GM21423 (cell line): ENCODE measurements around the gene STK16.

Experiments
- ATAC-seq: cut with Tn5 transposase; IDR thresholded peaks from one replicate; pipeline ENCODE4 v1.9.1; 2021; ENCODE audit warnings: mild to moderate bottlenecking, moderate library complexity; ENCODE audit not compliant: unreplicated experiment

STK16 gene

GRCh38 chr2:219268294-219268693 is 23.0 kb downstream of the STK16 start:
- ATAC-seq, result no peak

DNA sequence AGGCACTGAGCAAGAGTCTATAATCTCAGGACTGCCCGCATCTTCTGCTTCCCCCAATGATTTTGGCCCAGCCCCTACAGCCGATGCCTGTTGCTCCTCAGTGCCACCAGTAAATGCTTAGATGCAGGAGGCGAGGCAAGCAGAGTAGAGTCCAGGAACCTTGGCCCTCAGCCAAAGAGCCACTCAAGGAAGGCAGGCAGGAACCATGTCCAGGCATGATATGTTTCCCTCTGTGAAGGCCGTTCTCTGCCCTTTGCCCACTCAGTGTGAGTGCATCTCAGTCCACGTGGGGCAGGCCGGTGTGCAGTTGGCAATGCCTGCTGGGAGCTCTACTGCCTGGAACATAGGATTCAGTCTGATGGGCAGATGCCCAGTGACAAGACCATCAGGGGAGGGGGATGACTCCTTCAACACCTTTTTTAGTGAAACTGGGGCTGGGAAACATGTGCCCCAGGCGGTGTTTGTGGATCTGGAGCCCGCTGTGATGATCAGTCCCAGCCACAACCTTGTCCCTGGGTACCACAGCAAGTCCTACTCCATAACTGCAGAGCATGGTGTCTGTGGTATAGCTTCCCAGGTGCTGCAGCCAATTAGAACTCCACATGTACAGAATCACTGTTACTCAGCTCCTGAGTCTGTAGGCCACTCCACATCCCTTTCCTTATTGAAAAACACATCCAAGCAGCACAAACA is 24.2 kb downstream of the STK16 start:
- ATAC-seq, result no peak

- no peak for ATAC-seq
Observed at GRCh38 chr2:219270055-219270372, 24.7 kb downstream of the STK16 start.

DNA sequence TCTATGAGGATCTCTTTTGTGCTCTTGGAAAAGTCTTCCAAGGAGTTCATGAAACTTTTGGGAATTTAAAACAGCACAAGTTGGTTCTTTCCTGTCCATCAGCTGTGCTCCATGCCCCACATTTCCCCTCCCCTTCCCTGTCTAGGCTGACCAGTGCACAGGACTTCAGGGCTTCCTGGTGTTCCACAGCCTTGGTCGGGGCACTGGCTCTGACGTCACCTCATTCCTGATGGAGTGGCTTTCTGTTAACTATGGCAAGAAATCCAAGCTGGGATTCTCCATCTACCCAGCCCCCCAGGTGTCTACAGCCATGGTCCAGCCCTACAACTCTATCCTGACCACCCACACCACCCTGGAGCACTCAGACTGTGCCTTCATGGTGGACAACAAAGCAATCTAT is 25.7 kb downstream of the STK16 start:
- no peak for ATAC-seq

DNA sequence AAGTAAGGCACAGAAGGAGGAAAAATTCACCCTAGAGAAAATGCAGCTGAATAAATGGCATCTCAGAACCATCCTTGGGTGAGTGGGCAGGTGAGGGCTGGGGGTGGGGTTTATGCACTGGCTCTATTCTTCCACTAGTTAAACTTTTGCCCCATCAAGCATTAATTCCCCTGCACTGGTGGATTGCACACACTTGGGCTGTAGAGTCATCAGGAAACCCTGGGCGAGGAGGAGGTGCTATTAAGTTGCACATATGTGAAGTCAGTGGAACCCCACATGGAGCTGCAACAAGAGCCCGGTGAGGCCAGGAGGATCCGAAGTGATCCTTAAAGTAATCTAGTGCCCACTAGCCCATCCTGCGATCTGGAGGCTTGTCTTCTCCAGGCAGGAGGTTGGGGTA is 27.1 kb downstream of the STK16 start:
- ATAC-seq, result no peak

DNA sequence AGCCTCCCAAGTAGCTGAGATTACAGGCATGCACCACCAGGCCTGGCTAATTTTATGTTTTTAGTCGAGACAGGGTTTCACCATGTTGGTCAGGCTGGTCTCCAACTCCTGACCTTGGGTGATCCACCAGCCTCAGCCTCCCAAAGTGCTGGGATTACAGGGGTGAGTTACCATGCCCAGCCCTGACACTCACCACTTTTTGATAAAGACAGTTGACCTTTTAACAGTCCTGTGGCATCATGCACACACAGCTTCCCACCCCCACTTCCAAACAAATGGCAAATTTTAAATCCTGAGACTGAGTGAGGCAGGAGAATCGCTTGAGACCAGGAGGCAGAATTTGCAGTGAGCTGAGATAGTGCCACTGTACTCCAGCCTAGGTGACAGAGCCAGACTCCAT is 27.7 kb downstream of the STK16 start:
- ATAC-seq, result no peak

- ATAC-seq, result no peak
Observed at GRCh38 chr2:219273937-219274336, 28.7 kb downstream of the STK16 start.

- no peak for ATAC-seq
Observed at GRCh38 chr2:219274361-219274921, 29.2 kb downstream of the STK16 start.

DNA sequence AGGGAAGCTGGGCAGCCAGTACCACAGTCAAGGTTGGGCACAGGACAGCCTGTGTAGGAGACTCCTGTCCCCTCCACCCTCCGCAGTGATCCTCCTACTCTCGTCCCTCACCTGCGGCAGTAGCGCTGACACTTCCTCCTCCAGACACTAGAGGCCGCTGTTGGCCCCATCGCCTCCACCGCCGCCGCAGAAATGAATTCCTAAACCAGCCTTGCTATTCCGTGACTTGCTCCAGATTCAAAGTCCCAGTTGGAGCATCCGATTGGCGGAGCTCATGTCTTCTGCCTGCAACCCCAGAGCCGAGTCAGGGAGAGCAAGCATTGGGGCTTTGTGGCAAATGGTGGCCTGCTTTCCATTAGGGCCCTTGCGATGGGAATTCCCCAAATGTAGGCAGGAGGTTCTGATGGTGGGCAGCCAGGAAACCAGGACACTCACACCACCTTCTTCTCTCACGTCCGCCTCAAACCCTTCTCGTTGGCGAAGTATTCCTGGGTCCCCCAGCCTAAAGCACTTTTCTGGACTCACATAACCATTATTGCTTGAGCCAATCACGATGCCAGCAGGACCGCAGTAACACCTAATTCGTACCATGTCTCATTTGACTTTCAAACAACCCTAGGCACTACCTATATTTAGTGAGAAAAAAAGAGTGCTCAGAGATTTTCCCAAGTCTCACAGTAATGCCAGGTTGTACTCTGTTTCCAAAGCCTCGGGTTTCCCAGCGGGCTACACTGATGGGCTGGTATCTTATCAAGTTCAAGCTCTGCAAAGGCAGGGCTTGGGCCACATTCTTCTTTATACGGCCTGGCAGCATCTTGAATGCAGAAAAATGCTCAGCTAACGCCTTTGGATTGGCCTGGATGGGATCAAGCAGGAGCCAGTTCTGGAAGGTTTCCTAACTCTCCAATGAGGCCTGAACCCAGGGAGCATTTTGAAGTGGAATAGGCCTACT is 32.7 kb downstream of the STK16 start:
- ATAC-seq, result peak; percentile 19

- no peak for ATAC-seq
Observed at GRCh38 chr2:219278655-219279150, 33.4 kb downstream of the STK16 start.

GRCh38 chr2:219279151-219279915 is 34.1 kb downstream of the STK16 start, which contains the start of gene DNAJB2:
Gene DNAJB2, plus strand, starts transcription at chr2:219279366. Its CDS starts 468 bp downstream, at chr2:219279834.
- peak; percentile 86 for ATAC-seq

- no peak for ATAC-seq
Observed at GRCh38 chr2:219279916-219280516, 34.7 kb downstream of the STK16 start.

- no peak for ATAC-seq
Observed at GRCh38 chr2:219280651-219281050, 35.4 kb downstream of the STK16 start.

DNA sequence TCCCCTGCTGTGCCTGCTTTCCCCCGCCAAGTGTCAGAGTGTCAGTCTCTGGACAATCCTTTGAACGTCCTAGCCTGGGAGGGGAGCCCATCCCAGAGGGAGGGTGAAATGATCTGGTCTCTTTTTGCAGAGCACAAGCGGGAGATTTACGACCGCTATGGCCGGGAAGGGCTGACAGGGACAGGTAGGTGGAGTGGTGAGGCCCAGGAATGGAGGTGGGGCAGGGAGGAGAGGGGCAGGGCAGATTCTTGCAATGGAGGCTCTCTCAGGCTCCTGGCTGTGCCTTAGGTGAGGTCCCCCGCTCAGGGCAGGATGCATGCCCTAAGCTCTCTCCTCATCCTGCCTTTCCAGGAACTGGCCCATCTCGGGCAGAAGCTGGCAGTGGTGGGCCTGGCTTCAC is 36.3 kb downstream of the STK16 start:
- ATAC-seq, result no peak

DNA sequence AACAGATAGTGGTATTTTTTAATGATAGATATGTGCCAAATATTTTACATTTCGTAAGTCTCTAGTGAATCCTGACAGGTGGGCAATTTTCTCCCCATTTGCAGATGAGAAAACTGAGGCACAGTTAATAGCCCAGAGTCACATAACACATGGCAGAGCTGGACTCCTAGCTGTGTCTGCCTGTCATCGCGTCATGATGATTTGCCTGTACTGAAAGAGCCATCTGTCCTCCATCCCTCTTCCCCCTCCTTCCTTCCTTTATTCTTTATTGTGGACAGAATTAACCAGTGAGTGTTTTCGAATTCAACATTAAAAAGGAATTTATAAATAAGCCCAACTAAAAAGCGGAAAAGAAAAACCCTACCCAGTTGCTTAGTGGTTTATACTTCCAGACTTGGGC is 37.1 kb downstream of the STK16 start:
- no peak for ATAC-seq

GRCh38 chr2:219282943-219283581 is 37.8 kb downstream of the STK16 start:
- ATAC-seq, result no peak

DNA sequence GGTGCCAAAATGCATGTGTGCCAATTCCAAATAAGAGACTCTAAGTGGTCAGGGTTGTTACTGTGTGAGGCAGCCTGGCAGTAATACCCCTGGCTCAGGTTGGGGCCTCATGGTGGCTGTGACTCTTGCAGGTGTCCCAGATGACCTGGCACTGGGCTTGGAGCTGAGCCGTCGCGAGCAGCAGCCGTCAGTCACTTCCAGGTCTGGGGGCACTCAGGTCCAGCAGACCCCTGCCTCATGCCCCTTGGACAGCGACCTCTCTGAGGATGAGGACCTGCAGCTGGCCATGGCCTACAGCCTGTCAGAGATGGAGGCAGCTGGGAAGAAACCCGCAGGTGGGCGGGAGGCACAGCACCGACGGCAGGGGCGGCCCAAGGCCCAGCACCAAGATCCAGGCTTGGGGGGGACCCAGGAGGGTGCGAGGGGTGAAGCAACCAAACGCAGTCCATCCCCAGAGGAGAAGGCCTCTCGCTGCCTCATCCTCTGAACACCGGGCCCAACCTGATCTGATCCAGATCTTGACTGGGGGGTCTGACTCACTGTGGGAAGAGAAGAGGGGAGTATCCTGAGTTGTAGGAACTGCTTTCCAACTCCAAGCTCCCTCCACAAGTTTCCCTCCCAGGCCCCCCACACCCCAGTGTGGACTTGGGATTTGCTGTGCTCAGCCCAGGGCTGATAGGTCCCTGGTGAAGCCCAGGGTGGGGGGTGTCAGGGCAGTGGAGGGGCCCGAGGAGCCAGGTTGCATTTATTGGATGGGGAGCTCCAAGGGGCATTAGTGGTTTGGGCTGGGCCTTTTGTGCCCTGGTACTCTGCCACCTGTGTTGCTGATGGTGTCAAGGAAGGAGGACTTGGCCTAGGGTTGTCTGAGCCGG is 39.5 kb downstream of the STK16 start:
- no peak for ATAC-seq

DNA sequence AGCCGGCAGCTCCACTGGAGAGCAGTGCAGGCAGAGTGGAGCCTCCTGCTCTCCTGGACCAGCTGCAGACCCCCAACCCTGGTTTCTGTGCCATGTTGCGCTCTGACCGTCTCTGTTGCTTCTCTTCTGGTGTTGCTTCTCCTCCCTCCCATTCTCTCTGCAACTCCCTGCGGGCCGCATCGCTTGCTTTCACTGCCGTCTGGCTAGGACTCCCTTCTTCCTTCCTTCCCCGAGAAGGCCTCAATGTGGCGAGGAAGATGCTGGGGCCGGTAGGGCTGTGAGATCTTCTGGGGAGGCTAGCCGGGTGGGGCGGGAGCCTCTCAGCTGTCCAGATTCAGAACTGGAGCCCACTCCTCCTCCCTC is 40.1 kb downstream of the STK16 start:
- ATAC-seq, result no peak

- ATAC-seq, result no peak
Observed at GRCh38 chr2:219285894-219286425, 40.7 kb downstream of the STK16 start.
